K562 (cell line): Measurements from ENCODE around the gene SPON1. TPM values are rescaled to one million over a fixed set of nuclear protein-coding genes. Genes with fewer than 3 reads are reported as not detected.

Source experiments
- CBX1 ChIP-seq: sonication (generic); IDR thresholded peaks from 2 replicates; pipeline ENCODE4 v1.6.1; 2016; ENCODE audit warnings: antibody characterized with exemption, low read depth, mild to moderate bottlenecking
- REST ChIP-seq, 2 experiments: fragments of 450-650 bp; formaldehyde crosslinking in 1 of 2; IDR thresholded peaks; 2 replicates each; pipeline versions ENCODE4 v1.4.0 to v1.6.1; 2014 to 2020; ENCODE audit warnings: mild to moderate bottlenecking in 2 of 2, borderline replicate concordance in 1 of 2, low read depth in 1 of 2
- polyA plus RNA-seq, 8 experiments: library from polyadenylated mRNA; depleted of rRNA in 4 of 8; stranded (reverse) in 5 of 8; unstranded in 3 of 8; fragments of >200 nt; fragmentation: Nextera tagmentation in 2 of 8; fragmentation: Illumina TruSeq in 1 of 8; extraction: Ambion mirVana in 2 of 8; extraction: Trizol in 1 of 8; gene quantifications; 2 replicates each; pipeline versions ENCODE4 v1.2.1 to v1.2.3, GENCODE V29; 2011 to 2014; ENCODE audit warnings: inconsistent platforms in 1 of 8, missing spikeins in 1 of 8
- total RNA-seq, 7 experiments: library from RNA; depleted of rRNA in 6 of 7; stranded (reverse); fragments of >200 nt in 6 of 7; fragmentation: Illumina TruSeq in 2 of 7; extraction: Trizol in 2 of 7; gene quantifications; 2 replicates each; pipeline versions ENCODE4 v1.2.1 to v1.2.3, GENCODE V29; 2011 to 2021; ENCODE audit warnings: low replicate concordance in 1 of 7

SPON1 gene
- total and polyA plus RNA-seq, 9 of the 15 experiments (the other 6 are each of a cell fraction or from before 2014, with no cell fraction given) = 0.04 to 0.06 TPM; not detected in 7

- TF ChIP-seq REST (IDR thresholded peaks at IDR 0.05; ENCODE audit: borderline replicate concordance) (no peak), REST (CRISPR knock-in tag; IDR thresholded peaks at IDR 0.05; ENCODE audit: low read depth) (no peak), CBX1 (no peak)
Measured at GRCh38 chr11:14240951-14241350, 278.4 kb downstream of the SPON1 start (continued).
